Measurements from ENCODE around the gene UPK1A.
"Not testable (repeated sequence)": the region's sequence is repeated elsewhere in the genome, so short reads cannot be mapped to it uniquely, and the experiment has no call there.

UPK1A gene

GRCh38 chr19:35691106-35691505, 24.8 kb downstream of the UPK1A start:
- not testable (repeated sequence) for DNase-seq (ENCODE audit: low read depth in 2 of 2)

GRCh38 chr19:35692010-35692409, 25.7 kb downstream of the UPK1A start:
- no peak for DNase-seq (ENCODE audit: low read depth in 2 of 2)

DNA sequence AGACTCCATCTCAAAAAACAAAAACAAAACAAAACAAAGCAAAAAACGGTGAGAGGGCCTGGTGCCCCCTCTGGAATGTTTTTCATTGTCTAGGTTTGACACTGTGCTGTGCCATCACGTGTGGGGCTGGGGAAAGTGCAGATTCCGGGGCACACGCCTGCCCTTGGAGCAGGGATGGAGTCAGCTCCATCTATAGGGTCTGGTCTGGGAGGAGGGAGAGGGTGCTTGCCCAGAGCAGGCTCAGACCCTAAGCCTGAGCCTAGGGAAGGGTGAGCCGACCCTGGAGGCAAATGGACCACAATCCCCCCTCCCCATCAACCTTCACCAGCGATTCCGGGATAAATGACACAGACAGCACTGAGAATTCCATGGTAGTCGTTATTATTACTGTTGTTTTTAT, 27.1 kb downstream of the UPK1A start:
- DNase-seq (ENCODE audit: low read depth in 2 of 2) = no peak

DNA sequence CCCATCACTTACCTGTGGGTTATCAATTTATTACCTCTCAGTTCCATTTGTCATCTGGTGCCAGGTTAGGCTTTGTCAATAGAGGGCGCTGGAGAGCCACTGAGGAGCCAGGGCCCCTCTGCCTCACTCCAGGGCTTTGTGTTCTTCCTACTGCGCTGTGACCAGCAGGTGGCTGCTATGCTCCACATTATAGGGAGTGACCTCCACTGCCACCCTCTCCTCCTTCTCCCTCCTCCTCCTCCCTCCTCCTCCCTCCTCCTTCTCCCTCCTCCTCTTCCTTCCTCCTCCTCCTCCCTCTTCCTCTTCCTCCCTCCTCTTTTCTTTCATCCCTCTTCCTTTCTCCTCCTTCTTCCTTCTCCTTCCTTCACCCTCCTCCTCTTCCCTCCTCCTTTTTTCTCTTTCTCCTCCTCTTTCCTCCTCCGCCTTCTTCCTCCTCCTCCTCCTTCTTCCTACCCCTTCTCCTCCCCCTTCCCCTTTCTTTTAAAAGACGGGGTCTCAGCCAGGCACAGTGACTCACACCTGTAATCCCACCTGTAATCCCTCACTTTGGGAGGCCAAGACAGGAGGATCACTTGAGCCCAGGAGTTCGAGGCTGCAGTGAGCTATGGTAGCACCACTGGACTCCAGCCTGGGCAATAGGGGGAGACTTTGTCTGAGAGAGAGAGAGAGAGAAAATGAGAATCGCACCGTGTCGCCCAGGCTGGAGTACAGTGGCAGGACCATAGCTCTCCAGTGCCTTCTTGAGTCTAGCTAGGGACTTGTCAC, 27.7 kb downstream of the UPK1A start:
- DNase-seq (ENCODE audit: low read depth in 2 of 2) = peak; percentile 71 to 84

- no peak for DNase-seq (ENCODE audit: low read depth in 2 of 2)
Measured at GRCh38 chr19:35695895-35696422, 29.6 kb downstream of the UPK1A start.

DNA sequence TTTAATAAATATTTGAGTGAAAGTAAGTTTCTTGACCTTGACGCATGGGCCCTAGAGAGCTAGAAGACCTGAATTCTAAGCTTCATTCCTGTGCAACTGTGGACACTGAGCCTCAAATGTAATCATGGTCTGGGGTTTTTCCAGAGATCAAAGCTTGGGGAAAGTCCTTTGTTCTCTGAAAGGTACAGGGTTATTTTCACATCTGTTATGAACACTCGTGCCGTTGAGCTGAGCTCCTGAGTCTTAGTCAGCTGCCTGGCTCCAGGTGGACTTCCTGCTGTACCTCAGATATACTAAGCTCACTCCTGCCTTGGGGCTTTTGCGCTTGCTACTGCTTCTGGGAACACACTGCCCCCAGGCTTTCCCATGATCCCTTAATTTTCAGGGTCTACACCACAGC, 30.5 kb downstream of the UPK1A start:
- no peak for DNase-seq (ENCODE audit: low read depth in 2 of 2)

GRCh38 chr19:35702223-35703012, 36.1 kb downstream of the UPK1A start:
- DNase-seq (ENCODE audit: low read depth in 2 of 2) = peak; percentile 80 to 91

GRCh38 chr19:35703343-35703742, 37.0 kb downstream of the UPK1A start:
- no peak for DNase-seq (ENCODE audit: low read depth in 2 of 2)

DNA sequence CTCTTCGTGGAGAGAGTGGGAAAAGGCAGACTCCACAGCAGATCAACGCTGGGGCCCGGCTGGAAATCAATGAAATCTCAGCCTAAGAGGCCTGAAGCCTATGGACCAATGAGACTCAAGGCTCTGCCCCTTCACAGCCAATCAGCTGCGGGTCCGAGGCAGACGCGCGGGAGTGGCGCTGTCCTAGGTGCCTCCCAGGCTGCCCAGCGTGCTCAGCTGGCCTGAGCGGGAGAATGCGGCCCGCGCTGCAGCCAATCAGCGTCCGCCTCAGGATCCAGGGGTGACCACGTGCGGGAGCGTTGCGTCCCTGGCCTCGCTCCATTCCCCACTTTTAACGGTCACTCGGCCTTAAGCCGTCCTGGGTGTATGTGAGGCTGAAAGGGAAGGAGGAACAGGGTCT, 37.9 kb downstream of the UPK1A start, which contains the start of gene ZBTB32:
ZBTB32 (plus strand) TSS at position 341 of the 400 bp plus-strand sequence. CDS start 10,069 bp downstream, outside the sequence.
- no peak for DNase-seq (ENCODE audit: low read depth in 2 of 2)

GRCh38 chr19:35708391-35708790, 42.1 kb downstream of the UPK1A start:
- no peak for DNase-seq (ENCODE audit: low read depth in 2 of 2)

DNA sequence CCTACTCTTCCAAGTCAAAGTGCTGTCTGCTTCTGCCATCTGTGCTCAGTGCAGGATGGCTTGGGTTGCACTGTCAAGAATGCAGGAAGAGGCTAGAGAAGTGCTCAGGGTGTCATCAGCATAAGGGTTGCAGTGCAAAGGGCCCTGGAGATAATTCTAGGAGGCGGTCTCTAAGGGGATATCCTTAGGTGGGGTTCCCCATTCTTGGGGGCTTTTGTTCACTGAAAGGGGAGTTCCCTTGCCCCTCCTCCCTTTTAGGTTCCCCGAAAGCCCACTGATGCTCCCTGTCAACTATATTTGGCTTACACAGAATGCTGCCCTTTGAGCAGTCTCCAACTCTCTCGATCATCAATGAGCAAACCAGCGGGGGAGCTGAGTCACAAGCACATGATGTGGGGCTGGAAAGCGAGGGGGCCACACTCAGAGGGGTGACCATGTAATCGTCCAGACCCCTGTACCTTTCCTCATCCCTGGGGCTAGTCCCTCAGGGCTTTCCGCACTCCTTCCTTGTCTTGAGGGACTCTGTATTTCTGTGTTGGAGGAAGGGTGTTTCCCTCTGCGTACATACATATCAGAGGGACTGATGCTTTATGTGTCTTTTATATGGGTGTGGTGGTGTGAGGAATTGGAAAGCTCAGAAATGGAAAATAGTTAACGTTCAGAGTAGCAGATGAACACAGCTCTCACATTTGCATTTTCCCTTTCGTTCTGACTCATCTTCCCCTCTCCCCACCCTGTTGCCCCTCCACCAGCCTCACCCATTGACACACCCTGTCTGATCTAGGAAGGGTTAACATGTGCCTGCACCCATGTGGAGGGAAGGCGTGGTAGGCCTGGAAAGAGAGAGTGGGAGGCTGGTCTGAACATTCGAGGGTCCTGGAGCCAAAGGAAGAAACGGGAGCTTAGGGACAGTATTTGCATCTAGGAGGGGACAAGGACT, 44.7 kb downstream of the UPK1A start:
- DNase-seq (ENCODE audit: low read depth in 2 of 2) = peak in 1 of 2 donors; percentile 58

DNA sequence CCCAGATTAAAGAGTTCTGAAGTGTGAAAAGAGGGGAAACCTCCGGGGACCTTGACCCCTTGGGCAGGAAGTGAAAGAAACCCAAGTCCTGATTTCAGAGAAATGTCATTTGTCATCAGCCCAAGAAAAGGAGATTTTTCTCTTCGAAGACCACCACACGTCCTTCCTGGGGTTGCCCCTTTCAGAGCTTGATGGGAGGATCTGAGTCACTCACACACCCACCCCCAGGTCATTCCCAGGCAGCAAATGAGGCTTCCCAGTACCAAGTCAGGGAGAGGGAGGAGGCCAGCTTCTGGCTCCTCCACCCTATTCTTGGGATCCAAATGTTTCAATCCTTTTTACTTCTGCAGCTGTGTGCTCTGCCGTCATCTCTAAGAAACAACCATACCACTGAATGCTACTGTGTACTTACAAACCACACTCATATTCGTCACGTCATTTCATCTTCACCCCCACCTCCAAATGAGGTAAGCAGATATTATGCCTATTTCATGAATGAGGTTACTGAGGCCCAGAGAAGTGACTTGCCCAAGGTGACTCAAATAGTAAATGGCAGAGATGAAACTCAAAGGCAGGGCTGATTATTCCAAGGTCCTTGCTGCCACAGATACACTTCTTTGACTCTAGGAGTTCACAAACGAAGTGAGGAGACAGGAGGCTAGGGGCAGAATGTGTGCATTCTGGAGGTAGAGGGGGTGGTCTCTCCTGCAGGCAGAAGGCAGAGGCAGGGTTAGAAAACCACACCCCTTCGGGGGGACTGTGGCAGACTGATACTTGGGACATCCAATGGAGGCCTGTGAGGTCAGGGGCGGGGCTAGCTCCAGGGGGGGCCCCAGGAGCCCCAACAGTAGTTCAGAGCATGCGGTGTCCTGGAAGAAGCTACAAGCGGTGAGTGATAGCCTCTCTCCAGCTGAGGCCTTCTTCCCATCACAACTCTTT, 46.5 kb downstream of the UPK1A start:
- DNase-seq (ENCODE audit: low read depth in 2 of 2) = peak; percentile 54 to 61

GRCh38 chr19:35713506-35713850, 47.2 kb downstream of the UPK1A start:
- DNase-seq (ENCODE audit: low read depth in 2 of 2) = no peak

GRCh38 chr19:35713904-35714495, 47.7 kb downstream of the UPK1A start:
- no peak for DNase-seq (ENCODE audit: low read depth in 2 of 2)

GRCh38 chr19:35714601-35715354, 48.5 kb downstream of the UPK1A start:
- no peak for DNase-seq (ENCODE audit: low read depth in 2 of 2)

- DNase-seq (ENCODE audit: low read depth in 2 of 2) = no peak
Measured at GRCh38 chr19:35715355-35715809, 49.1 kb downstream of the UPK1A start.

DNA sequence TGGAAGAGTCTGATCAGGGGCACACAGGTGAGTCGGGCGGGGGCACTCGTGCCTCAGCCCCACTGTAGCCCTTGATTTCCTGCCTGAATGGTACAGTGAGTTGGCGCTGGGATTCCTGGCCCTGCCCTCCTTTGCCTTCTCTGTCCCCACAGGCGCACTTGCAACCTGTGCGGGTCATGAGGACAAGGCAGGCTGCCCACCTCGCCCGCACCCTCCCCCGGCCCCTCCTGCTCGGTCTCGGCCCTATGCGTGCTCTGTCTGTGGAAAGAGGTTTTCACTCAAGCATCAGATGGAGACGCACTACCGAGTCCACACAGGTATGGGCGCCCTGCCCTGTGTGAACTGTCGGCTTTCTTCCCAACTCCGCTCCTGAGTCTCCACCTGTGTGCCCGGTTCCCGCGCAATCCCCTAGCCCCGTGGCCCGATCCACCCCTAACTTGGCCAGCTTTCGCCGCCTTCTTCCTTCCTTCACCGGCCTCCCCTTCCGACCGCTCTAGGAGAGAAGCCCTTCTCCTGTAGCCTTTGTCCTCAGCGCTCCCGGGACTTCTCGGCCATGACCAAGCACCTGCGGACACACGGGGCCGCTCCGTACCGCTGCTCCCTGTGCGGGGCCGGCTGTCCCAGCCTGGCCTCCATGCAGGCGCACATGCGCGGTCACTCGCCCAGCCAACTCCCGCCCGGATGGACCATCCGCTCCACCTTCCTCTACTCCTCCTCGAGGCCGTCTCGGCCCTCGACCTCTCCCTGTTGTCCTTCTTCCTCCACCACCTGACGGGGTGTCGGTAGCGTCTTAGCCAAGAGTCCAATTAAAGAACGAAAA, 49.9 kb downstream of the UPK1A start:
- DNase-seq (ENCODE audit: low read depth in 2 of 2) = no peak

Measured in stimulated activated CD8-positive, alpha-beta memory T cell treated with anti-CD3 and anti-CD28 coated beads, Interleukin-15, amount 100 ng/mL, for 4 hours (primary cell).